Measurements from ENCODE around the gene GJD3. TPM values are rescaled to one million over a fixed set of nuclear protein-coding genes. Genes with fewer than 3 reads are reported as not detected.

The GJD3 gene
- total and polyA plus RNA-seq, 9 of the 15 experiments (the other 6 are each of a cell fraction or from before 2014, with no cell fraction given): 0.17 to 0.38 TPM; not detected in 7

DNA sequence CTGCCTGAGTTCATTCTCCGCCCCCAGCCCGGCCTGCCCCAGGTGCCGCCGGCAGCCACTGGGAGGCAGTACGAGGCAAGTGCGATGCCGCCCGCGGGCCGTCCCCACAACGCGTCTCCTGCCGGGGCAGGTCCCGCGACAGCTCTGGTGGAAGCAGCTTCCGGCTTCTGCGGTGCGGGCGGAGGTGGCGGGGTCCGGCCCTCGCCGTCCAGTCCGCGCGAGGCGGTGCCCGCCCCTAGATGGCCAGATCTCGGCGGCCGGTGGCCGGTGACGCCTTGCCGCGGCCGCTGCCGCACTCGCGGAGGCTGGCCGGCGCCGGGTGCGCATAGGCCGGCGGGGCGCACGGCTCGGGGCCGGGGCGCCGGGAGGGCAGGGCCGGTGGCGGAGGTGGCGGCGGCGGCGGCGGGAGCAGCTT, 1.8 kb downstream of the GJD3 start (continued):
- TF ChIP-seq, protein P1, sequence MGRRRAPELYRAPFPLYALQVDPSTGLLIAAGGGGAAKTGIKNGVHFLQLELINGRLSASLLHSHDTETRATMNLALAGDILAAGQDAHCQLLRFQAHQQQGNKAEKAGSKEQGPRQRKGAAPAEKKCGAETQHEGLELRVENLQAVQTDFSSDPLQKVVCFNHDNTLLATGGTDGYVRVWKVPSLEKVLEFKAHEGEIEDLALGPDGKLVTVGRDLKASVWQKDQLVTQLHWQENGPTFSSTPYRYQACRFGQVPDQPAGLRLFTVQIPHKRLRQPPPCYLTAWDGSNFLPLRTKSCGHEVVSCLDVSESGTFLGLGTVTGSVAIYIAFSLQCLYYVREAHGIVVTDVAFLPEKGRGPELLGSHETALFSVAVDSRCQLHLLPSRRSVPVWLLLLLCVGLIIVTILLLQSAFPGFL (CRISPR knock-in tag; IDR thresholded peaks at IDR 0.05): no peak
- TF ChIP-seq, protein P2, sequence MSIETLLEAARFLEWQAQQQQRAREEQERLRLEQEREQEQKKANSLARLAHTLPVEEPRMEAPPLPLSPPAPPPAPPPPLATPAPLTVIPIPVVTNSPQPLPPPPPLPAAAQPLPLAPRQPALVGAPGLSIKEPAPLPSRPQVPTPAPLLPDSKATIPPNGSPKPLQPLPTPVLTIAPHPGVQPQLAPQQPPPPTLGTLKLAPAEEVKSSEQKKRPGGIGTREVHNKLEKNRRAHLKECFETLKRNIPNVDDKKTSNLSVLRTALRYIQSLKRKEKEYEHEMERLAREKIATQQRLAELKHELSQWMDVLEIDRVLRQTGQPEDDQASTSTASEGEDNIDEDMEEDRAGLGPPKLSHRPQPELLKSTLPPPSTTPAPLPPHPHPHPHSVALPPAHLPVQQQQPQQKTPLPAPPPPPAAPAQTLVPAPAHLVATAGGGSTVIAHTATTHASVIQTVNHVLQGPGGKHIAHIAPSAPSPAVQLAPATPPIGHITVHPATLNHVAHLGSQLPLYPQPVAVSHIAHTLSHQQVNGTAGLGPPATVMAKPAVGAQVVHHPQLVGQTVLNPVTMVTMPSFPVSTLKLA (conservative IDR thresholded peaks at IDR 0.05): peak in 1 of 2 experiments; percentile 47; a peak in 1 of 4 replicates
- TF ChIP-seq XRCC5 (IDR thresholded peaks at IDR 0.05; ENCODE audit: low read depth, low read length): peak; percentile 79; the same call in 1 of the 2 replicates
- TF ChIP-seq ASH1L (IDR thresholded peaks at IDR 0.05; ENCODE audit: borderline replicate concordance, low read depth, partially characterized antibody): no peak
- TF ChIP-seq RBFOX2 (IDR thresholded peaks at IDR 0.05; ENCODE audit: low read depth, low read length): peak; percentile 84
- TF ChIP-seq, protein P3, sequence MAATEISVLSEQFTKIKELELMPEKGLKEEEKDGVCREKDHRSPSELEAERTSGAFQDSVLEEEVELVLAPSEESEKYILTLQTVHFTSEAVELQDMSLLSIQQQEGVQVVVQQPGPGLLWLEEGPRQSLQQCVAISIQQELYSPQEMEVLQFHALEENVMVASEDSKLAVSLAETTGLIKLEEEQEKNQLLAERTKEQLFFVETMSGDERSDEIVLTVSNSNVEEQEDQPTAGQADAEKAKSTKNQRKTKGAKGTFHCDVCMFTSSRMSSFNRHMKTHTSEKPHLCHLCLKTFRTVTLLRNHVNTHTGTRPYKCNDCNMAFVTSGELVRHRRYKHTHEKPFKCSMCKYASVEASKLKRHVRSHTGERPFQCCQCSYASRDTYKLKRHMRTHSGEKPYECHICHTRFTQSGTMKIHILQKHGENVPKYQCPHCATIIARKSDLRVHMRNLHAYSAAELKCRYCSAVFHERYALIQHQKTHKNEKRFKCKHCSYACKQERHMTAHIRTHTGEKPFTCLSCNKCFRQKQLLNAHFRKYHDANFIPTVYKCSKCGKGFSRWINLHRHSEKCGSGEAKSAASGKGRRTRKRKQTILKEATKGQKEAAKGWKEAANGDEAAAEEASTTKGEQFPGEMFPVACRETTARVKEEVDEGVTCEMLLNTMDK (IDR thresholded peaks at IDR 0.05; ENCODE audit: borderline replicate concordance, insufficient read depth, low read depth, low read length, poor library complexity, severe bottlenecking): peak; percentile 70
- TF ChIP-seq, protein P4, sequence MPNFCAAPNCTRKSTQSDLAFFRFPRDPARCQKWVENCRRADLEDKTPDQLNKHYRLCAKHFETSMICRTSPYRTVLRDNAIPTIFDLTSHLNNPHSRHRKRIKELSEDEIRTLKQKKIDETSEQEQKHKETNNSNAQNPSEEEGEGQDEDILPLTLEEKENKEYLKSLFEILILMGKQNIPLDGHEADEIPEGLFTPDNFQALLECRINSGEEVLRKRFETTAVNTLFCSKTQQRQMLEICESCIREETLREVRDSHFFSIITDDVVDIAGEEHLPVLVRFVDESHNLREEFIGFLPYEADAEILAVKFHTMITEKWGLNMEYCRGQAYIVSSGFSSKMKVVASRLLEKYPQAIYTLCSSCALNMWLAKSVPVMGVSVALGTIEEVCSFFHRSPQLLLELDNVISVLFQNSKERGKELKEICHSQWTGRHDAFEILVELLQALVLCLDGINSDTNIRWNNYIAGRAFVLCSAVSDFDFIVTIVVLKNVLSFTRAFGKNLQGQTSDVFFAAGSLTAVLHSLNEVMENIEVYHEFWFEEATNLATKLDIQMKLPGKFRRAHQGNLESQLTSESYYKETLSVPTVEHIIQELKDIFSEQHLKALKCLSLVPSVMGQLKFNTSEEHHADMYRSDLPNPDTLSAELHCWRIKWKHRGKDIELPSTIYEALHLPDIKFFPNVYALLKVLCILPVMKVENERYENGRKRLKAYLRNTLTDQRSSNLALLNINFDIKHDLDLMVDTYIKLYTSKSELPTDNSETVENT (CRISPR knock-in tag; IDR thresholded peaks at IDR 0.05): 0 out of 2 replicates have a peak, but pooled peaks have one; percentile 21
- peak; percentile 64 for TF ChIP-seq EGR1 (conservative IDR thresholded peaks at IDR 0.05)
- TF ChIP-seq LCOR (CRISPR knock-in tag; IDR thresholded peaks at IDR 0.05): peak; percentile 52; the same call in 1 of the 2 replicates
- TF ChIP-seq, protein P5, sequence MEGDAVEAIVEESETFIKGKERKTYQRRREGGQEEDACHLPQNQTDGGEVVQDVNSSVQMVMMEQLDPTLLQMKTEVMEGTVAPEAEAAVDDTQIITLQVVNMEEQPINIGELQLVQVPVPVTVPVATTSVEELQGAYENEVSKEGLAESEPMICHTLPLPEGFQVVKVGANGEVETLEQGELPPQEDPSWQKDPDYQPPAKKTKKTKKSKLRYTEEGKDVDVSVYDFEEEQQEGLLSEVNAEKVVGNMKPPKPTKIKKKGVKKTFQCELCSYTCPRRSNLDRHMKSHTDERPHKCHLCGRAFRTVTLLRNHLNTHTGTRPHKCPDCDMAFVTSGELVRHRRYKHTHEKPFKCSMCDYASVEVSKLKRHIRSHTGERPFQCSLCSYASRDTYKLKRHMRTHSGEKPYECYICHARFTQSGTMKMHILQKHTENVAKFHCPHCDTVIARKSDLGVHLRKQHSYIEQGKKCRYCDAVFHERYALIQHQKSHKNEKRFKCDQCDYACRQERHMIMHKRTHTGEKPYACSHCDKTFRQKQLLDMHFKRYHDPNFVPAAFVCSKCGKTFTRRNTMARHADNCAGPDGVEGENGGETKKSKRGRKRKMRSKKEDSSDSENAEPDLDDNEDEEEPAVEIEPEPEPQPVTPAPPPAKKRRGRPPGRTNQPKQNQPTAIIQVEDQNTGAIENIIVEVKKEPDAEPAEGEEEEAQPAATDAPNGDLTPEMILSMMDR (IDR thresholded peaks at IDR 0.05 in 2 of 3, conservative IDR thresholded peaks at IDR 0.05 in 1 of 3; ENCODE audit: insufficient read depth in 2 of 3, low read depth in 1 of 3, low read length in 3 of 3): peak; percentile 88 to 94 (median 89)
- TF ChIP-seq ELF1 (tag; IDR thresholded peaks at IDR 0.05): peak; percentile 80
- TF ChIP-seq TBL1XR1 (IDR thresholded peaks at IDR 0.05; ENCODE audit: low read length in 2 of 2): no peak
- no peak for TF ChIP-seq ZNF699 (CRISPR knock-in tag; IDR thresholded peaks at IDR 0.05; ENCODE audit: insufficient replicate concordance)
- TF ChIP-seq POLR2AphosphoS5 (IDR thresholded peaks at IDR 0.05; ENCODE audit: control insufficient read depth, insufficient read depth, low read depth, low read length): no peak
- peak; percentile 56; the same call in 1 of the 2 replicates for TF ChIP-seq STAG1 (CRISPR knock-in tag; IDR thresholded peaks at IDR 0.05; ENCODE audit: borderline replicate concordance)
- no peak for TF ChIP-seq ZNF76 (CRISPR knock-in tag; IDR thresholded peaks at IDR 0.05; ENCODE audit: borderline replicate concordance)
- TF ChIP-seq, protein P6, sequence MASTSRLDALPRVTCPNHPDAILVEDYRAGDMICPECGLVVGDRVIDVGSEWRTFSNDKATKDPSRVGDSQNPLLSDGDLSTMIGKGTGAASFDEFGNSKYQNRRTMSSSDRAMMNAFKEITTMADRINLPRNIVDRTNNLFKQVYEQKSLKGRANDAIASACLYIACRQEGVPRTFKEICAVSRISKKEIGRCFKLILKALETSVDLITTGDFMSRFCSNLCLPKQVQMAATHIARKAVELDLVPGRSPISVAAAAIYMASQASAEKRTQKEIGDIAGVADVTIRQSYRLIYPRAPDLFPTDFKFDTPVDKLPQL (IDR thresholded peaks at IDR 0.05; ENCODE audit: extremely low read depth, insufficient read length): no peak

Data from K562 (cell line).